Endothelial cell of umbilical vein (primary cell): ENCODE results near the gene CHSY3. TPM values are rescaled to one million over a fixed set of nuclear protein-coding genes. Genes with fewer than 3 reads are reported as not detected.

Source experiments
- BruUV-seq: library from RNA; stranded (reverse); fragments of 400-500 nt; replicated peaks from 2 replicates; lab custom pipeline; 2021; lab: Mats Ljungman, UMichigan
- CTCF ChIA-PET: fragments of 300-600, 350-600 bp; sonication (Branson Sonifier 250); formaldehyde crosslinking; loops from one replicate; lab custom pipeline; 2021; ENCODE audit warnings: antibody characterized with exemption, inconsistent platforms; lab: Charles Lee
- POLR2A ChIA-PET: fragments of 300-600, 350-600 bp; sonication (Branson Sonifier 250); formaldehyde crosslinking; loops from one replicate; lab custom pipeline; 2021; ENCODE audit warnings: antibody characterized with exemption, inconsistent platforms; lab: Charles Lee
- DNase-seq: peaks from one replicate; pipeline ENCODE4 v3.0.0-alpha.2; 2011; ENCODE audit warnings: low read depth, low spot score
- FAIRE-seq: peaks from 2 replicates; lab custom pipeline; 2011; peaks lifted over from hg19 to GRCh38; lab: Jason Lieb, UNC
- H2AFZ ChIP-seq: 2 replicates; pipeline ENCODE4 v1.6.0; 2012; ENCODE audit warnings: low read depth, low read length, control low read depth, inconsistent platforms
- H3K27ac ChIP-seq: 2 replicates; pipeline ENCODE4 v1.5.1; 2011; ENCODE audit warnings: low read depth, mild to moderate bottlenecking, control low read depth, low read length, moderate library complexity; ENCODE audit not compliant: insufficient read depth
- H3K27me3 ChIP-seq, 2 experiments: 2 replicates each; pipeline versions ENCODE4 v1.6.0 to v1.6.1; 2011; ENCODE audit warnings: low read length in 2 of 2, mixed read lengths in 1 of 2; ENCODE audit not compliant: control insufficient read depth in 2 of 2, insufficient read depth in 2 of 2
- H3K36me3 ChIP-seq, 2 experiments: 2 replicates in 1 of 2; 3 replicates in 1 of 2; pipeline ENCODE4 v1.5.1; 2011; ENCODE audit warnings: low read length in 2 of 2, mild to moderate bottlenecking in 1 of 2, moderate library complexity in 1 of 2; ENCODE audit not compliant: control insufficient read depth in 2 of 2, insufficient read depth in 2 of 2; ENCODE audit errors: extremely low read depth in 1 of 2
- H3K4me1 ChIP-seq: 3 replicates; pipeline ENCODE4 v1.5.1; 2011; ENCODE audit warnings: mild to moderate bottlenecking, low read length; ENCODE audit not compliant: control insufficient read depth, insufficient read depth; ENCODE audit errors: extremely low read depth
- H3K4me2 ChIP-seq: 2 replicates; pipeline ENCODE4 v1.6.1; 2011; ENCODE audit warnings: low read length, control low read depth, mixed read lengths; ENCODE audit not compliant: insufficient read depth
- H3K4me3 ChIP-seq, 3 experiments: fragments of 200-600 bp in 1 of 3; sonication (generic), shearing (Covaris generic) in 1 of 3; replicated peaks in 1 of 3; 2 replicates each; pipeline ENCODE4 v1.5.1; 2011 to 2016; ENCODE audit warnings: control low read depth in 3 of 3, low read length in 3 of 3, mild to moderate bottlenecking in 2 of 3, inconsistent platforms in 1 of 3, low read depth in 1 of 3, moderate library complexity in 1 of 3; ENCODE audit not compliant: insufficient read depth in 1 of 3
- H3K79me2 ChIP-seq: 2 replicates; pipeline ENCODE4 v1.6.0; 2012; ENCODE audit warnings: low read length, inconsistent platforms; ENCODE audit not compliant: control insufficient read depth, insufficient read depth
- H3K9ac ChIP-seq: replicated peaks from 2 replicates; pipeline ENCODE3; 2011; ENCODE audit warnings: low read length, control low read depth; ENCODE audit not compliant: insufficient read depth; ENCODE audit errors: extremely low read depth
- H3K9me1 ChIP-seq: replicated peaks from 3 replicates; pipeline ENCODE4 v1.6.0; 2011; ENCODE audit warnings: mild to moderate bottlenecking, low read length; ENCODE audit not compliant: control insufficient read depth, insufficient read depth; ENCODE audit errors: extremely low read depth
- H3K9me3 ChIP-seq: replicated peaks from 2 replicates; pipeline ENCODE4 v1.5.1; 2012; ENCODE audit warnings: low read length, inconsistent platforms; ENCODE audit not compliant: control insufficient read depth, insufficient read depth
- H4K20me1 ChIP-seq: replicated peaks from 2 replicates; pipeline ENCODE3; 2011; ENCODE audit warnings: mild to moderate bottlenecking, low read length; ENCODE audit not compliant: control insufficient read depth, insufficient read depth; ENCODE audit errors: extremely low read depth
- EZH2 ChIP-seq: IDR thresholded peaks from 2 replicates; pipeline ENCODE4 v1.6.1; 2012; ENCODE audit warnings: borderline replicate concordance, low read depth, mild to moderate bottlenecking, moderate library complexity, low read length, inconsistent platforms; ENCODE audit not compliant: severe bottlenecking
- FOS ChIP-seq: IDR thresholded peaks from 2 replicates; pipeline ENCODE4 v1.6.1; 2011; ENCODE audit warnings: mild to moderate bottlenecking, low read length, moderate library complexity, borderline replicate concordance; ENCODE audit not compliant: insufficient read depth
- GATA2 ChIP-seq: IDR thresholded peaks from 2 replicates; pipeline ENCODE4 v1.7.0; 2011; ENCODE audit warnings: low read depth, mild to moderate bottlenecking, moderate library complexity, mixed read lengths, low read length; ENCODE audit not compliant: insufficient read length, insufficient read depth
- JUN ChIP-seq: IDR thresholded peaks from 2 replicates; pipeline ENCODE4 v1.6.1; 2011; ENCODE audit warnings: borderline replicate concordance, low read depth; ENCODE audit not compliant: insufficient read length, insufficient read depth
- MYC ChIP-seq: IDR thresholded peaks from one replicate; pipeline ENCODE4 v1.6.1; 2011; ENCODE audit warnings: mild to moderate bottlenecking, low read depth, low read length
- POLR2A ChIP-seq: IDR thresholded peaks from 2 replicates; pipeline ENCODE4 v1.6.1; 2012; ENCODE audit warnings: low read depth, mild to moderate bottlenecking, control low read depth, low read length
- POLR2AphosphoS5 ChIP-seq: IDR thresholded peaks from 2 replicates; pipeline ENCODE4 v1.6.1; 2012; ENCODE audit warnings: low read depth, mild to moderate bottlenecking, control low read depth, low read length, moderate library complexity; ENCODE audit not compliant: insufficient read depth
- dilution Hi-C: fragments of 300-500 bp; cut with MboI; formaldehyde crosslinking; loops from one replicate; pipeline ENCODE4 v1.15.0; 2019; ENCODE audit warnings: low sequenced_read_pairs; ENCODE audit not compliant: extremely low pct_ligation_motif_present
- intact Hi-C: fragments of 100-400 bp; cut with micrococcal nuclease; formaldehyde crosslinking; loops from one replicate; pipeline ENCODE4 v1.10.0; 2022
- polyA plus RNA-seq, 4 experiments: library from polyadenylated mRNA; depleted of rRNA in 3 of 4; stranded (reverse) in 3 of 4; unstranded in 1 of 4; fragments of >200 nt; gene quantifications; 2 replicates each; pipeline versions ENCODE4 v1.2.1 to v1.2.3, GENCODE V29; 2011 to 2012; ENCODE audit warnings: missing spikeins in 1 of 4
- total RNA-seq: library from RNA; stranded (reverse); gene quantifications from 2 replicates; pipeline ENCODE4 v1.2.3, GENCODE V29; 2021
- TF ChIP-seq, protein P1 (sequence below): IDR thresholded peaks from 2 replicates; pipeline ENCODE4 v1.6.1; 2011; ENCODE audit not compliant: insufficient read depth, insufficient read length
- TF ChIP-seq, protein P2 (sequence below), 2 donors: IDR thresholded peaks; 1 replicate in 1 of 2; 2 replicates in 1 of 2; pipeline ENCODE4 v1.5.1; 2011; ENCODE audit warnings: low read length in 2 of 2, mild to moderate bottlenecking in 2 of 2, moderate library complexity in 2 of 2, control low read depth in 1 of 2, inconsistent platforms in 1 of 2, low read depth in 1 of 2; ENCODE audit not compliant: insufficient read depth in 1 of 2; ENCODE audit errors: extremely low read depth in 1 of 2

CHSY3 gene
- total and polyA plus RNA-seq, 2 donors (not counting 3 experiments of a cell fraction or from before 2014, with no cell fraction given), result 2.2 to 8.4 TPM

DNA sequence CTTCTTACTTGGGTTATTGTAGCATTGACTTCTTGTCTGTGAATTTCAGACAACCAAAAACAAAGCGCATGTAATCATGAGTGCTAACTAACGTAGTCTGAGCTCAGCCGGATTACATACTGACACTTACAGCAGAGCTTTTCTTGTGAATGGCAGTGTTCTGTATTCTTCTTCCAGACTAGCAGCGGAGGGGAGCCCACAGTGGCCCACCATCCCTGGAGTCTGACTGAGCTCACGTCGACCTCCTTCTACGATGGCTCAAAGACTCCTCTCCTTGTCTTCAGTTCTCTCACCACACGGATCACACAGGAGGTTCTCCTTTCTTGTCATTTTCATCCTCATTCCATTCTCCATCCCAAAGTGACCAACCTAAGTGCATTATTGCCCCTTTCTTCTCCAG, 211.4 kb downstream of the CHSY3 start:
- no peaks in the 10 kb centered on the region for H4K20me1 ChIP-seq
- TF ChIP-seq, protein P1, sequence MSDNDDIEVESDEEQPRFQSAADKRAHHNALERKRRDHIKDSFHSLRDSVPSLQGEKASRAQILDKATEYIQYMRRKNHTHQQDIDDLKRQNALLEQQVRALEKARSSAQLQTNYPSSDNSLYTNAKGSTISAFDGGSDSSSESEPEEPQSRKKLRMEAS, result no peak
- no peak for TF ChIP-seq FOS
- no peak for TF ChIP-seq POLR2AphosphoS5
- TF ChIP-seq, protein P2, sequence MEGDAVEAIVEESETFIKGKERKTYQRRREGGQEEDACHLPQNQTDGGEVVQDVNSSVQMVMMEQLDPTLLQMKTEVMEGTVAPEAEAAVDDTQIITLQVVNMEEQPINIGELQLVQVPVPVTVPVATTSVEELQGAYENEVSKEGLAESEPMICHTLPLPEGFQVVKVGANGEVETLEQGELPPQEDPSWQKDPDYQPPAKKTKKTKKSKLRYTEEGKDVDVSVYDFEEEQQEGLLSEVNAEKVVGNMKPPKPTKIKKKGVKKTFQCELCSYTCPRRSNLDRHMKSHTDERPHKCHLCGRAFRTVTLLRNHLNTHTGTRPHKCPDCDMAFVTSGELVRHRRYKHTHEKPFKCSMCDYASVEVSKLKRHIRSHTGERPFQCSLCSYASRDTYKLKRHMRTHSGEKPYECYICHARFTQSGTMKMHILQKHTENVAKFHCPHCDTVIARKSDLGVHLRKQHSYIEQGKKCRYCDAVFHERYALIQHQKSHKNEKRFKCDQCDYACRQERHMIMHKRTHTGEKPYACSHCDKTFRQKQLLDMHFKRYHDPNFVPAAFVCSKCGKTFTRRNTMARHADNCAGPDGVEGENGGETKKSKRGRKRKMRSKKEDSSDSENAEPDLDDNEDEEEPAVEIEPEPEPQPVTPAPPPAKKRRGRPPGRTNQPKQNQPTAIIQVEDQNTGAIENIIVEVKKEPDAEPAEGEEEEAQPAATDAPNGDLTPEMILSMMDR (IDR thresholded peaks at IDR 0.05; ENCODE audit: extremely low read depth in 1 of 2, insufficient read depth in 1 of 2, low read depth in 1 of 2, low read length in 2 of 2), result no peak
- TF ChIP-seq GATA2, result no peak
- no peak for TF ChIP-seq JUN
- no peak for TF ChIP-seq POLR2A
- no peak for TF ChIP-seq MYC
- TF ChIP-seq EZH2, result no peak
- intact Hi-C loops, result no loop called here
- DNase-seq (no peak), FAIRE-seq (no peak)
- dilution Hi-C loops, result no loop called here
- no peak overlapping the region for H3K27ac ChIP-seq
- no peak overlapping the region for H3K4me2 ChIP-seq
- CTCF ChIA-PET, result interaction anchor here (1.0 to 1.9 kb wide), 3 partner anchors 10 to 263 kb away, joined by 3 to 6 read pairs (median 3); no protein-coding TSS in a partner anchor
- H2AFZ ChIP-seq, result no peak overlapping the region
- no peaks in the 10 kb centered on the region for H3K4me1 ChIP-seq
- no TSS peak for BruUV-seq
- no peaks in the 10 kb centered on the region for H3K9me3 ChIP-seq
- POLR2A ChIA-PET, result no interaction called here
- H3K79me2 ChIP-seq, result no peaks in the 10 kb centered on the region
- H3K36me3 ChIP-seq, result no peaks in the 10 kb centered on the region
- H3K27me3 ChIP-seq, result no peaks in the 10 kb centered on the region
- H3K9ac ChIP-seq, result no peak overlapping the region
- no peaks in the 10 kb centered on the region for H3K9me1 ChIP-seq
- H3K4me3 ChIP-seq, result no peak overlapping the region
